ENCODE measurements around the gene FAM181A.

GRCh38 chr14:93960108-93960475 is 32.9 kb downstream of the FAM181A start:
- TF ChIP-seq, protein P1, sequence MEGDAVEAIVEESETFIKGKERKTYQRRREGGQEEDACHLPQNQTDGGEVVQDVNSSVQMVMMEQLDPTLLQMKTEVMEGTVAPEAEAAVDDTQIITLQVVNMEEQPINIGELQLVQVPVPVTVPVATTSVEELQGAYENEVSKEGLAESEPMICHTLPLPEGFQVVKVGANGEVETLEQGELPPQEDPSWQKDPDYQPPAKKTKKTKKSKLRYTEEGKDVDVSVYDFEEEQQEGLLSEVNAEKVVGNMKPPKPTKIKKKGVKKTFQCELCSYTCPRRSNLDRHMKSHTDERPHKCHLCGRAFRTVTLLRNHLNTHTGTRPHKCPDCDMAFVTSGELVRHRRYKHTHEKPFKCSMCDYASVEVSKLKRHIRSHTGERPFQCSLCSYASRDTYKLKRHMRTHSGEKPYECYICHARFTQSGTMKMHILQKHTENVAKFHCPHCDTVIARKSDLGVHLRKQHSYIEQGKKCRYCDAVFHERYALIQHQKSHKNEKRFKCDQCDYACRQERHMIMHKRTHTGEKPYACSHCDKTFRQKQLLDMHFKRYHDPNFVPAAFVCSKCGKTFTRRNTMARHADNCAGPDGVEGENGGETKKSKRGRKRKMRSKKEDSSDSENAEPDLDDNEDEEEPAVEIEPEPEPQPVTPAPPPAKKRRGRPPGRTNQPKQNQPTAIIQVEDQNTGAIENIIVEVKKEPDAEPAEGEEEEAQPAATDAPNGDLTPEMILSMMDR (conservative IDR thresholded peaks at IDR 0.05; ENCODE audit: low read depth, low read length): no peak
- TF ChIP-seq EZH2 (IDR thresholded peaks at IDR 0.05; ENCODE audit: low read length, unreplicated experiment) (no peak), EZH2phosphoT487 (IDR thresholded peaks at IDR 0.05; ENCODE audit: borderline replicate concordance, low read length) (no peak)
